Neutrophil (primary cell): ENCODE measurements around the gene CNGA2.

Source experiments
- H3K27ac ChIP-seq: fragments of 200-600 bp; sonication (generic); 2 replicates; pipeline ENCODE4 v1.5.1; 2016; ENCODE audit warnings: mild to moderate bottlenecking, moderate library complexity
- H3K27me3 ChIP-seq: fragments of 200-600 bp; sonication (generic); 2 replicates; pipeline ENCODE4 v1.6.0; 2016; ENCODE audit warnings: mild to moderate bottlenecking
- H3K36me3 ChIP-seq: fragments of 200-600 bp; sonication (generic); 2 replicates; pipeline ENCODE4 v1.5.1; 2017
- H3K4me1 ChIP-seq, 2 experiments: fragments of 200-600 bp in 1 of 2; sonication (generic) in 1 of 2; 1 replicate in 1 of 2; 2 replicates in 1 of 2; pipeline versions ENCODE4 v1.5.1 to v1.6.1; 2013 to 2016; ENCODE audit warnings: low read depth in 1 of 2, low read length in 1 of 2, mild to moderate bottlenecking in 1 of 2, moderate library complexity in 1 of 2; ENCODE audit not compliant: control insufficient read depth in 1 of 2, insufficient read depth in 1 of 2
- H3K4me3 ChIP-seq, 2 experiments: fragments of 200-600 bp in 1 of 2; sonication (generic) in 1 of 2; 1 replicate in 1 of 2; 2 replicates in 1 of 2; pipeline ENCODE4 v1.5.1; 2013 to 2016; ENCODE audit warnings: low read depth in 1 of 2, low read length in 1 of 2, mild to moderate bottlenecking in 1 of 2, moderate library complexity in 1 of 2
- H3K9me3 ChIP-seq: fragments of 200-600 bp; sonication (generic); 2 replicates; pipeline ENCODE4 v1.5.1; 2016
- TF ChIP-seq, protein P1 (sequence below): fragments of 200-600 bp; sonication (generic); IDR thresholded peaks from 2 replicates; pipeline ENCODE4 v1.5.1; 2016; ENCODE audit warnings: antibody characterized with exemption

Gene CNGA2

DNA sequence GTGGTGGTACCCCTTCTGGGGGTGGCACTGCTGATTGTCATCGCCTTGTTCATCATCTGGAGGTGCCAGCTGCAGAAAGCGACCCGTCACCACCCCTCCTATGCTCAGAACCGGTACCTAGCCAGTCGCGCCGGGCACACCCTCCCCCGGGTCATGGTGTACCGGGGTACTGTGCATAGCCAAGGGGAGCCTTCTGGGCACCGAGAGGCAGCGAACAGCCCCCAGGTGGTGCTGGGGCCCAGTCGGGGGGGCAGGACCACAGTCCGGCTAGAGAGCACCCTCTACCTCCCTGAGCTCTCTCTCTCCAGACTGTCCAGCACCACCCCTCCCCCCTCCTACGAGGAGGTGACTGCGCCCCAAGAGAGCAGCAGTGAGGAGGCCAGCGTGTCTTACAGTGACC is 34.0 kb upstream of the CNGA2 start:
- Histone ChIP-seq H3K4me3 (no peak overlapping the region), H3K9me3 (no peaks in the 10 kb centered on the region), H3K36me3 (no peaks in the 10 kb centered on the region), H3K27ac (no peak overlapping the region), H3K4me1 (no peaks in the 10 kb centered on the region), H3K27me3 (peaks cover 8% of the 10 kb centered on the region)
- TF ChIP-seq, protein P1, sequence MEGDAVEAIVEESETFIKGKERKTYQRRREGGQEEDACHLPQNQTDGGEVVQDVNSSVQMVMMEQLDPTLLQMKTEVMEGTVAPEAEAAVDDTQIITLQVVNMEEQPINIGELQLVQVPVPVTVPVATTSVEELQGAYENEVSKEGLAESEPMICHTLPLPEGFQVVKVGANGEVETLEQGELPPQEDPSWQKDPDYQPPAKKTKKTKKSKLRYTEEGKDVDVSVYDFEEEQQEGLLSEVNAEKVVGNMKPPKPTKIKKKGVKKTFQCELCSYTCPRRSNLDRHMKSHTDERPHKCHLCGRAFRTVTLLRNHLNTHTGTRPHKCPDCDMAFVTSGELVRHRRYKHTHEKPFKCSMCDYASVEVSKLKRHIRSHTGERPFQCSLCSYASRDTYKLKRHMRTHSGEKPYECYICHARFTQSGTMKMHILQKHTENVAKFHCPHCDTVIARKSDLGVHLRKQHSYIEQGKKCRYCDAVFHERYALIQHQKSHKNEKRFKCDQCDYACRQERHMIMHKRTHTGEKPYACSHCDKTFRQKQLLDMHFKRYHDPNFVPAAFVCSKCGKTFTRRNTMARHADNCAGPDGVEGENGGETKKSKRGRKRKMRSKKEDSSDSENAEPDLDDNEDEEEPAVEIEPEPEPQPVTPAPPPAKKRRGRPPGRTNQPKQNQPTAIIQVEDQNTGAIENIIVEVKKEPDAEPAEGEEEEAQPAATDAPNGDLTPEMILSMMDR: no peak

DNA sequence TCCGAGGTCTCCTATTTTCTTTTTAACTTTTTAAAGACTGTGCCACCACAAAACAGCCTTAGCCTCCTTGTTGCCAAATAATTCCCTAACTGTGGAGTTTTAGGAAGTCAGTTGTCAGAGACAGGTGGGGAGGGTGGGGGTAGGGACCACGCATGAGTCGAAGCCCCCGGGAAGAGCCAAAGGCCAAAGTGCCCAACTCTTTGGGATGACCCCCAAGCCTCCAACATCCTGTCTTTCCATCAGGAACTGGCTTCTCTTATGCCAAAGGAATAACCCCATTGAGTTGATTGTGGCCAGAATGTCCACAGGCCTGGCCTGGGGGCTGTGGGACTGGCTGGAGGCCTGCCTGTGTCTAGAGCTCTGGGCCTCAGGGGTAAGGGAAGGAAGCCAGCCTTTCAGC is 33.5 kb upstream of the CNGA2 start:
- Histone ChIP-seq H3K4me1 (no peaks in the 10 kb centered on the region), H3K4me3 (no peak overlapping the region), H3K9me3 (no peaks in the 10 kb centered on the region), H3K27me3 (peaks cover 3% of the 10 kb centered on the region), H3K27ac (no peak overlapping the region), H3K36me3 (no peaks in the 10 kb centered on the region)
- TF ChIP-seq, protein P1: no peak

DNA sequence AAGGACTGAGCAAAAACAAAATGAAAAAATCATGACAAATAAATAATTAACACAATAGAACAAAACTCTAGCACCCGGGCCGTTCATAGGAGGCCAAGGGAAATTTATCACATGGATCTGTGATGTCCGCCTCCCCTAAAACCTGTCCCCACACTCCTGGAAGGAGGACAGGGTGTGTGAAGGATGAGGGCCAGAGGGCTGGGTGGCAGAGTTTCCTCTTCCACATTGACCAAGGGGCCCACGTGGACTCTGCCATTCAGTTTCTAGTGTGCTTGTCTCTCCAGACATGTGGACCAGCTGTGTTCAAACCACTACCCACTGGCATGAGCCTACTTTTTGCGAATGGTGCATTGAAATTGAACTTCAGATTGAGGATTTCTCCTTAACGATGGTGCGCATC is 33.0 kb upstream of the CNGA2 start:
- H3K27ac ChIP-seq: no peak overlapping the region
- no peaks in the 10 kb centered on the region for H3K4me1 ChIP-seq
- H3K4me3 ChIP-seq: no peak overlapping the region
- no peaks in the 10 kb centered on the region for H3K36me3 ChIP-seq
- H3K9me3 ChIP-seq: no peaks in the 10 kb centered on the region
- TF ChIP-seq, protein P1: no peak
- H3K27me3 ChIP-seq: no peaks in the 10 kb centered on the region

DNA sequence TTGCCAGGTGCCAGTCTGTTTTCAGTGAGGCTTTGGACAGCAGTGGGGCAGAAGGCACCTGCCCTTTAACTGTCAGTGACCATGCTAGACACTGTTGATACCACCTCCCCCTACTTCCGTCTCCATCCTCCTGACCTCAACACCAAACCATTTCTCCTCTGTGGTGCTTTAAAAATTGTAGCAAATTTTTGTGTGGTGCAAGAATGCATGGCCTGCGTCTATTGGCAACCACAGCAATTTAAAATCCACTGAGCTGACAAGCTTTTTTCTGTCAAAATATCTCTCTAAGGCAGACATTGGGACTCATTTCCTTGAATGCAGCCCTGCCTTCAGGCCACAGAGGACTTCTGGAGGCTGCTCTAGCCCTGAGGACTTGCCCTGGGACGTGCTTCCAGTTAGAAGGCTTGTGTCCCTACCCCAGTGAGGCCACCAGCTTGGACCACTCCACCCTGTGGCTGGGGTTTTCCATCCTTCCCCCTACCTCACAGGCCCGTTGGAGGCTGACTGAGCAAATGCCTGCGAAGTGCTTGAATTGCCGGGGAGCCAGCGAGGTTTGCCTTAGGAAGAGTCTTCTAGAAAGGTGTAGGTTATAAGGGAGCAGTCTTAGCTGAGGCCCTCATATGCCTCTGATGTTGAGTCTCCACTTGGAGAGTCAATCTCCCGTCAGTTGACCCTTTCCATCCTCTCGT is 32.4 kb upstream of the CNGA2 start:
- Histone ChIP-seq H3K9me3 (no peaks in the 10 kb centered on the region), H3K27ac (no peak overlapping the region), H3K36me3 (no peaks in the 10 kb centered on the region), H3K27me3 (no peaks in the 10 kb centered on the region), H3K4me1 (no peaks in the 10 kb centered on the region), H3K4me3 (no peak overlapping the region)
- TF ChIP-seq, protein P1: no peak

DNA sequence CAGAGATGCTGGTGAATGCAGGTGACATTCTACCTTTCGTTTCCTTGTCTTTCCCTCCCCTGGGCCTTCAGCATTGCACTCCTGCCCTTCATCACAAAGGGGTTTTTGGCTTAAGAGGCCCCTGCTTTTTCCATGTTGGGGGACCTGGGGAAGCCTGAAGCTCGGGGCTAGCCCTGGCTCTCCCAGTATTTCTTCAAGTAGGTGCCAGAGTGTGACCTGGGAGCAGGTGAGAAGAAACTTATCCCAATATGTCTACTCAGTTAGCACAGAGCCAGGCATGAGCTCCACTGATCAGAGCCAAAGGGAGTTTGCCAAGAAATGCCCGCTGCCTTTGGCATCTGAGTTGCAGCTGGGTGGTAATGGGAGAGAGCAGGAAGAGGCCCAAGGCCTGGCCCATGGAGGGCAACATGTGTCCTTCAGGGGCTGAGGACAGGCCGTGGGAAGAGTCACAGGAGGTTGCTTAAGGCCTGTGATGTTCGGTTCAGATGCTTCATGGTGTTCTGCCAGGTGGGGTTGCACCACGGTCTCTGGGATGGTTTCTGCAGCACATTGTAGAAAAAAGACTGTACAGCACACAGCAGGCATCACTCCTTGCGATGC is 31.7 kb upstream of the CNGA2 start:
- Histone ChIP-seq H3K27ac (no peak overlapping the region), H3K9me3 (no peaks in the 10 kb centered on the region), H3K36me3 (no peaks in the 10 kb centered on the region), H3K4me3 (no peak overlapping the region), H3K27me3 (no peaks in the 10 kb centered on the region), H3K4me1 (no peaks in the 10 kb centered on the region)
- TF ChIP-seq, protein P1: no peak
